ENCODE results near the gene THAP8.
A peak's percentile ranks its signal among the peaks of the same experiment; 100 is the strongest.
"Not testable (repeated sequence)": the region's sequence is repeated elsewhere in the genome, so short reads cannot be mapped to it uniquely, and the experiment has no call there.

The THAP8 gene

GRCh38 chr19:36046443-36047050, 7.5 kb downstream of the THAP8 start:
- DNase-seq (ENCODE audit: low read depth), result peak; percentile 66
- TF ChIP-seq CTCF (conservative IDR thresholded peaks at IDR 0.05; ENCODE audit: control insufficient read depth, insufficient read depth, low read depth, low read length), result no peak
- no peak overlapping the region for H3K4me3 ChIP-seq (ENCODE audit: control insufficient read depth, low read depth, low read length)

GRCh38 chr19:36043952-36044351, 10.1 kb downstream of the THAP8 start:
- no peak for DNase-seq (ENCODE audit: low read depth)
- no peak for TF ChIP-seq CTCF (conservative IDR thresholded peaks at IDR 0.05; ENCODE audit: control insufficient read depth, insufficient read depth, low read depth, low read length)
- H3K4me3 ChIP-seq (ENCODE audit: control insufficient read depth, low read depth, low read length), result no peak overlapping the region

GRCh38 chr19:36041831-36042230, 12.3 kb downstream of the THAP8 start:
- no peak for TF ChIP-seq CTCF (conservative IDR thresholded peaks at IDR 0.05; ENCODE audit: control insufficient read depth, insufficient read depth, low read depth, low read length)
- no peak overlapping the region for H3K4me3 ChIP-seq (ENCODE audit: control insufficient read depth, low read depth, low read length)
- peak; percentile 79 for DNase-seq (ENCODE audit: low read depth)

- not testable (repeated sequence) for DNase-seq (ENCODE audit: low read depth); H3K4me3 ChIP-seq (ENCODE audit: control insufficient read depth, low read depth, low read length)
These were observed 13.0 kb downstream of the THAP8 start for GRCh38 chr19:36041092-36041491.

- no peak for TF ChIP-seq CTCF (conservative IDR thresholded peaks at IDR 0.05; ENCODE audit: control insufficient read depth, insufficient read depth, low read depth, low read length)
- no peak overlapping the region for H3K4me3 ChIP-seq (ENCODE audit: control insufficient read depth, low read depth, low read length)
- DNase-seq (ENCODE audit: low read depth), result no peak
These were observed 13.6 kb downstream of the THAP8 start for GRCh38 chr19:36040495-36040894.

- peak; percentile 51 for DNase-seq (ENCODE audit: low read depth)
- no peak for TF ChIP-seq CTCF (conservative IDR thresholded peaks at IDR 0.05; ENCODE audit: control insufficient read depth, insufficient read depth, low read depth, low read length)
- H3K4me3 ChIP-seq (ENCODE audit: control insufficient read depth, low read depth, low read length), result peak within 1 kb of the TSS; percentile 73
These were observed 21.6 kb downstream of the THAP8 start, which contains the start of gene CLIP3 for GRCh38 chr19:36032251-36033104. CLIP3 (minus strand) TSS chr19:36032873; CDS start chr19:36032357, 516 bp downstream.

GRCh38 chr19:36031308-36031707, 22.8 kb downstream of the THAP8 start:
- DNase-seq (ENCODE audit: low read depth), result no peak
- no peak for TF ChIP-seq CTCF (conservative IDR thresholded peaks at IDR 0.05; ENCODE audit: control insufficient read depth, insufficient read depth, low read depth, low read length)
- no peak overlapping the region for H3K4me3 ChIP-seq (ENCODE audit: control insufficient read depth, low read depth, low read length)

Data from fibroblast of mammary gland (primary cell).